PFSK-1 (cell line): ENCODE measurements around the gene LHX2.

ENCODE experiments used
- FOXP2 ChIP-seq: optimal IDR thresholded peaks from 2 replicates; pipeline ENCODE3; 2011; ENCODE audit warnings: borderline replicate concordance, control low read depth, inconsistent platforms; ENCODE audit not compliant: insufficient read depth; ENCODE audit errors: extremely low read length, extremely low read depth
- POLR2AphosphoS5 ChIP-seq: IDR thresholded peaks from 2 replicates; pipeline ENCODE4 v1.6.1; 2012; ENCODE audit warnings: low read depth, mild to moderate bottlenecking, control low read depth, low read length, moderate library complexity
- REST ChIP-seq, 2 experiments: IDR thresholded peaks; 2 replicates each; pipeline versions ENCODE4 v1.6.1 to v1.8.0; 2011 to 2012; ENCODE audit warnings: low read depth in 2 of 2, low read length in 2 of 2, control low read depth in 1 of 2, inconsistent platforms in 1 of 2, mild to moderate bottlenecking in 1 of 2, moderate library complexity in 1 of 2; ENCODE audit not compliant: insufficient read depth in 1 of 2
- SIN3A ChIP-seq: IDR thresholded peaks from 2 replicates; pipeline ENCODE4 v1.6.1; 2012; ENCODE audit warnings: mild to moderate bottlenecking, low read length, moderate library complexity, borderline replicate concordance; ENCODE audit not compliant: insufficient read depth
- TAF1 ChIP-seq: IDR thresholded peaks from 2 replicates; pipeline ENCODE4 v1.6.1; 2012; ENCODE audit warnings: low read length, control low read depth, borderline replicate concordance; ENCODE audit not compliant: insufficient read depth

Gene LHX2

GRCh38 chr9:124079176-124079925, 67.8 kb downstream of the LHX2 start:
- TF ChIP-seq SIN3A = no peak
- TF ChIP-seq TAF1 = no peak
- no peak for TF ChIP-seq REST (IDR thresholded peaks at IDR 0.05; ENCODE audit: insufficient read depth in 1 of 2, low read depth in 2 of 2, low read length in 2 of 2)
- TF ChIP-seq FOXP2 = peak; percentile 4
- no peak for TF ChIP-seq POLR2AphosphoS5

- TF ChIP-seq FOXP2 (no peak), POLR2AphosphoS5 (no peak), TAF1 (no peak), SIN3A (no peak), REST (IDR thresholded peaks at IDR 0.05; ENCODE audit: insufficient read depth in 1 of 2, low read depth in 2 of 2, low read length in 2 of 2) (no peak)
These were observed 71.1 kb downstream of the LHX2 start for GRCh38 chr9:124082622-124083021.
